IMR-90 (cell line): ENCODE measurements around the gene CAPN2. TPM values are rescaled to one million over a fixed set of nuclear protein-coding genes. Genes with fewer than 3 reads are reported as not detected.

Experiments
- ATAC-seq: fragments of 200-7000 bp; cut with Tn5 transposase; 2 replicates; pipeline ENCODE4 v1.9.1; 2020; ENCODE audit warnings: low read depth, mild to moderate bottlenecking, moderate library complexity
- BruUV-seq: library from RNA; stranded (reverse); fragments of 400-500 nt; replicated peaks from 2 replicates; lab custom pipeline; 2021; lab: Mats Ljungman, UMichigan
- CTCF ChIA-PET: fragments of 300-600 bp; formaldehyde crosslinking; extraction: SDS; loops from one replicate; lab custom pipeline; 2021; ENCODE audit warnings: antibody characterized with exemption; lab: Yijun Ruan, JAX
- POLR2A ChIA-PET: fragments of 300-600 bp; sonication (Branson Sonifier 250); formaldehyde crosslinking; loops from one replicate; lab custom pipeline; 2022; ENCODE audit warnings: antibody characterized with exemption; ENCODE audit not compliant: unreplicated experiment; lab: Charles Lee
- DNase-seq: peaks from one replicate; pipeline ENCODE4 v3.0.0; 2013
- H2AFZ ChIP-seq: replicated peaks from 2 replicates; pipeline ENCODE3; 2013; ENCODE audit warnings: low read length, mild to moderate bottlenecking; ENCODE audit not compliant: poor library complexity
- H2AK5ac ChIP-seq: 2 replicates; pipeline ENCODE4 v1.6.1; 2013; ENCODE audit warnings: low read depth, low read length, inconsistent platforms
- H2AK9ac ChIP-seq: replicated peaks from 2 replicates; pipeline ENCODE3; 2013; ENCODE audit warnings: mild to moderate bottlenecking, low read depth, low read length, moderate library complexity; ENCODE audit not compliant: poor library complexity
- H2BK120ac ChIP-seq: 2 replicates; pipeline ENCODE4 v1.6.1; 2013; ENCODE audit warnings: low read depth, low read length, inconsistent platforms
- H2BK15ac ChIP-seq: 3 replicates; pipeline ENCODE4 v1.6.1; 2013; ENCODE audit warnings: low read depth, low read length, inconsistent platforms
- H2BK20ac ChIP-seq: 2 replicates; pipeline ENCODE4 v1.6.1; 2013; ENCODE audit warnings: low read depth, mild to moderate bottlenecking, inconsistent platforms, low read length, moderate library complexity
- H2BK5ac ChIP-seq: 2 replicates; pipeline ENCODE4 v1.6.1; 2013; ENCODE audit warnings: mild to moderate bottlenecking, low read depth, low read length, inconsistent platforms; ENCODE audit not compliant: poor library complexity, severe bottlenecking
- H3K14ac ChIP-seq: replicated peaks from 2 replicates; pipeline ENCODE4 v1.6.1; 2013; ENCODE audit warnings: low read depth, low read length, inconsistent platforms
- H3K18ac ChIP-seq: 2 replicates; pipeline ENCODE4 v1.6.1; 2013; ENCODE audit warnings: low read depth, low read length, control low read depth
- H3K23ac ChIP-seq: 2 replicates; pipeline ENCODE4 v1.6.1; 2013; ENCODE audit warnings: low read depth, low read length, inconsistent platforms
- H3K27ac ChIP-seq: 2 replicates; pipeline ENCODE4 v1.5.1; 2013; ENCODE audit warnings: mild to moderate bottlenecking, control low read depth, low read length; ENCODE audit not compliant: insufficient read depth
- H3K27me3 ChIP-seq: 2 replicates; pipeline ENCODE4 v1.6.1; 2013; ENCODE audit warnings: low read length; ENCODE audit not compliant: control insufficient read depth, insufficient read depth
- H3K36me3 ChIP-seq: 2 replicates; pipeline ENCODE4 v1.6.1; 2013; ENCODE audit warnings: low read length, mixed read lengths; ENCODE audit not compliant: control insufficient read depth, insufficient read depth
- H3K4ac ChIP-seq: 2 replicates; pipeline ENCODE4 v1.6.1; 2013; ENCODE audit warnings: low read depth, low read length, inconsistent platforms
- H3K4me1 ChIP-seq: 2 replicates; pipeline ENCODE4 v1.6.1; 2013; ENCODE audit warnings: low read length, mixed read lengths; ENCODE audit not compliant: control insufficient read depth, insufficient read depth
- H3K4me2 ChIP-seq: 2 replicates; pipeline ENCODE4 v1.6.1; 2013; ENCODE audit warnings: low read depth, mild to moderate bottlenecking, control low read depth, low read length, moderate library complexity
- H3K4me3 ChIP-seq: 2 replicates; pipeline ENCODE4 v1.5.1; 2013; ENCODE audit warnings: low read depth, mild to moderate bottlenecking, control low read depth, low read length, moderate library complexity; ENCODE audit not compliant: insufficient read depth
- H3K56ac ChIP-seq: 2 replicates; pipeline ENCODE4 v1.6.1; 2013; ENCODE audit warnings: low read length, inconsistent platforms; ENCODE audit not compliant: insufficient read depth; ENCODE audit errors: extremely low read depth
- H3K79me1 ChIP-seq, 2 experiments: 2 replicates each; pipeline ENCODE4 v1.6.1; 2013; ENCODE audit warnings: low read length in 2 of 2, inconsistent platforms in 1 of 2, low read depth in 1 of 2
- H3K9ac ChIP-seq: 2 replicates; pipeline ENCODE4 v1.6.1; 2013; ENCODE audit warnings: low read depth, low read length, control low read depth
- H3K9me1 ChIP-seq: 2 replicates; pipeline ENCODE4 v1.6.1; 2013; ENCODE audit warnings: low read length, inconsistent platforms; ENCODE audit not compliant: insufficient read depth
- H3K9me3 ChIP-seq: 2 replicates; pipeline ENCODE4 v1.6.1; 2013; ENCODE audit warnings: low read length; ENCODE audit not compliant: control insufficient read depth, insufficient read depth
- H4K20me1 ChIP-seq: 2 replicates; pipeline ENCODE4 v1.6.1; 2013; ENCODE audit warnings: low read length, inconsistent platforms; ENCODE audit not compliant: insufficient read depth
- H4K5ac ChIP-seq: 2 replicates; pipeline ENCODE4 v1.6.1; 2013; ENCODE audit warnings: mild to moderate bottlenecking, low read depth, low read length, control low read depth
- H4K8ac ChIP-seq, 2 experiments: 2 replicates each; pipeline ENCODE4 v1.6.1; 2013; ENCODE audit warnings: low read depth in 2 of 2, low read length in 2 of 2, control low read depth in 1 of 2, inconsistent platforms in 1 of 2
- H4K91ac ChIP-seq: 2 replicates; pipeline ENCODE4 v1.6.1; 2013; ENCODE audit warnings: low read depth, low read length, inconsistent platforms; ENCODE audit not compliant: insufficient read depth
- BHLHE40 ChIP-seq: fragments of 150-350 bp; IDR thresholded peaks from 2 replicates; pipeline ENCODE4 v1.6.1; 2016; ENCODE audit warnings: mild to moderate bottlenecking, low read depth, low read length
- CEBPB ChIP-seq: IDR thresholded peaks from 2 replicates; pipeline ENCODE4 v1.6.1; 2012; ENCODE audit warnings: low read depth, low read length, improper control_type of control experiment
- MAFK ChIP-seq: IDR thresholded peaks from 2 replicates; pipeline ENCODE4 v1.6.1; 2012; ENCODE audit warnings: low read depth, low read length, improper control_type of control experiment
- MAZ ChIP-seq: IDR thresholded peaks from 2 replicates; pipeline ENCODE4 v1.6.1; 2012; ENCODE audit warnings: low read depth, mild to moderate bottlenecking, low read length, improper control_type of control experiment, moderate library complexity, borderline replicate concordance
- MXI1 ChIP-seq: IDR thresholded peaks from 2 replicates; pipeline ENCODE4 v1.6.1; 2012; ENCODE audit warnings: low read depth, mild to moderate bottlenecking, low read length, moderate library complexity, borderline replicate concordance
- NFE2L2 ChIP-seq: fragments of 150-350 bp; IDR thresholded peaks from 2 replicates; pipeline ENCODE4 v1.6.1; 2016; ENCODE audit warnings: low read depth, mild to moderate bottlenecking, low read length
- USF2 ChIP-seq: fragments of 150-350 bp; IDR thresholded peaks from 2 replicates; pipeline ENCODE4 v1.6.1; 2017; ENCODE audit warnings: mild to moderate bottlenecking, antibody characterized with exemption, low read length, low read depth
- WGBS, 2 experiments: methylation state at CpG; one replicate each; pipeline versions ENCODE4 v1.1.5 to v1.1.7; 2013; ENCODE audit warnings: missing lambda C conversion rate in 2 of 2; ENCODE audit not compliant: insufficient read length in 1 of 2; ENCODE audit errors: extremely low coverage in 2 of 2; 5-methylcytosine and 5-hydroxymethylcytosine counted together
- dilution Hi-C: fragments of 300-500 bp; cut with HindIII; formaldehyde crosslinking; loops from one replicate; pipeline ENCODE4 v1.14.3; 2018; ENCODE audit warnings: low sequenced_read_pairs; ENCODE audit not compliant: unreplicated experiment
- in situ Hi-C: fragments of 300-500 bp; cut with MboI; formaldehyde crosslinking; loops from 3 replicates; pipeline ENCODE4 v1.14.3; 2019; ENCODE audit warnings: low sequenced_read_pairs, inconsistent platforms, mixed read lengths
- intact Hi-C: fragments of 100-400 bp; cut with micrococcal nuclease; formaldehyde crosslinking; loops from 2 replicates; pipeline ENCODE4 v1.10.0; 2022
- polyA plus RNA-seq, 3 experiments: library from polyadenylated mRNA; depleted of rRNA; stranded (reverse); fragments of >200 nt; gene quantifications; 2 replicates each; pipeline ENCODE4 v1.2.3, GENCODE V29; 2012; ENCODE audit warnings: low replicate concordance in 1 of 3
- total RNA-seq: library from RNA; depleted of rRNA; stranded (reverse); fragments of >200 nt; gene quantifications from 2 replicates; pipeline ENCODE4 v1.2.3, GENCODE V29; 2012
- TF ChIP-seq, protein P1 (sequence below): conservative IDR thresholded peaks from 2 replicates; pipeline ENCODE4 v1.5.1; 2012; ENCODE audit warnings: mild to moderate bottlenecking, low read depth, low read length, improper control_type of control experiment

The CAPN2 gene
- total and polyA plus RNA-seq, 2 of the 4 experiments (the other 2 are of a cell fraction): 339 to 430 TPM

- CTCF ChIA-PET: interaction anchor here (0.9 kb wide), 1 partner anchor 1100 kb away, joined by 3 read pairs; no protein-coding TSS in a partner anchor
- H2AK9ac ChIP-seq: no peak overlapping the region
- in situ Hi-C loops: no loop called here
- H3K4me2 ChIP-seq: no peak overlapping the region
- intact Hi-C loops: no loop called here
- POLR2A ChIA-PET: no interaction called here
- no peak overlapping the region for H3K18ac ChIP-seq
- no peak overlapping the region; the same call in 1 of the 2 replicates for H2AK5ac ChIP-seq
- no peak overlapping the region for H3K27ac ChIP-seq
- H2BK15ac ChIP-seq: no peak overlapping the region
- no peak overlapping the region for H3K56ac ChIP-seq
- WGBS, 2 experiments: no CpG with 5 or more reads among the region's 4 CpGs
- no peak overlapping the region for H3K4ac ChIP-seq
- TF ChIP-seq NFE2L2: no peak
- TF ChIP-seq MAFK: no peak
- TF ChIP-seq MXI1: no peak
- no peak for TF ChIP-seq MAZ
- no peak for TF ChIP-seq CEBPB
- TF ChIP-seq, protein P1, sequence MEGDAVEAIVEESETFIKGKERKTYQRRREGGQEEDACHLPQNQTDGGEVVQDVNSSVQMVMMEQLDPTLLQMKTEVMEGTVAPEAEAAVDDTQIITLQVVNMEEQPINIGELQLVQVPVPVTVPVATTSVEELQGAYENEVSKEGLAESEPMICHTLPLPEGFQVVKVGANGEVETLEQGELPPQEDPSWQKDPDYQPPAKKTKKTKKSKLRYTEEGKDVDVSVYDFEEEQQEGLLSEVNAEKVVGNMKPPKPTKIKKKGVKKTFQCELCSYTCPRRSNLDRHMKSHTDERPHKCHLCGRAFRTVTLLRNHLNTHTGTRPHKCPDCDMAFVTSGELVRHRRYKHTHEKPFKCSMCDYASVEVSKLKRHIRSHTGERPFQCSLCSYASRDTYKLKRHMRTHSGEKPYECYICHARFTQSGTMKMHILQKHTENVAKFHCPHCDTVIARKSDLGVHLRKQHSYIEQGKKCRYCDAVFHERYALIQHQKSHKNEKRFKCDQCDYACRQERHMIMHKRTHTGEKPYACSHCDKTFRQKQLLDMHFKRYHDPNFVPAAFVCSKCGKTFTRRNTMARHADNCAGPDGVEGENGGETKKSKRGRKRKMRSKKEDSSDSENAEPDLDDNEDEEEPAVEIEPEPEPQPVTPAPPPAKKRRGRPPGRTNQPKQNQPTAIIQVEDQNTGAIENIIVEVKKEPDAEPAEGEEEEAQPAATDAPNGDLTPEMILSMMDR: no peak
- TF ChIP-seq USF2: no peak
- TF ChIP-seq BHLHE40: no peak
- no peak overlapping the region for H3K4me3 ChIP-seq
- H4K5ac ChIP-seq: no peak overlapping the region
- no peak overlapping the region for H3K14ac ChIP-seq
- H3K9me3 ChIP-seq: no peaks in the 10 kb centered on the region
- H2BK120ac ChIP-seq: no peak overlapping the region
- DNase-seq: no peak
- no peaks in the 10 kb centered on the region for H3K27me3 ChIP-seq
- H3K4me1 ChIP-seq: peaks cover 2% of the 10 kb centered on the region; the same call in 1 of the 2 replicates
- no peak overlapping the region for H2AFZ ChIP-seq
- dilution Hi-C loops: no loop called here
- H2BK5ac ChIP-seq: no peak overlapping the region
- peaks cover 7% of the 10 kb centered on the region for H4K20me1 ChIP-seq
- no peak overlapping the region for H3K23ac ChIP-seq
- H4K8ac ChIP-seq: no peak overlapping the region
- ATAC-seq: no peak
- H3K36me3 ChIP-seq: peaks cover 26% of the 10 kb centered on the region
- no peak overlapping the region for H3K9ac ChIP-seq
- no TSS peak for BruUV-seq
- H3K79me1 ChIP-seq: peaks cover 3 to 36% of the 10 kb centered on the region in 2 experiments
- H2BK20ac ChIP-seq: no peak overlapping the region
- peaks cover 3% of the 10 kb centered on the region; the same call in 1 of the 2 replicates for H3K9me1 ChIP-seq
- H4K91ac ChIP-seq: no peak overlapping the region
Measured at GRCh38 chr1:223788746-223789415, 76.5 kb downstream of the CAPN2 start.
